COR-L47 (cell line): ENCODE data around the gene STYXL2.

ENCODE experiments used
- DNase-seq: peaks from one replicate; lab custom pipeline; 2025; lab: John Stamatoyannopoulos, UW

STYXL2 gene

GRCh38 chr1:167136191-167136614 lies 42.3 kb downstream of the STYXL2 start:
- DNase-seq = no peak

GRCh38 chr1:167136806-167137205 lies 42.9 kb downstream of the STYXL2 start:
- no peak for DNase-seq

- no peak for DNase-seq
These were observed 43.5 kb downstream of the STYXL2 start for GRCh38 chr1:167137332-167137781.

- no peak for DNase-seq
These were observed 44.1 kb downstream of the STYXL2 start for GRCh38 chr1:167137793-167138510.

- DNase-seq = no peak
These were observed 44.8 kb downstream of the STYXL2 start for GRCh38 chr1:167138703-167139102.

- DNase-seq = no peak
These were observed 48.1 kb downstream of the STYXL2 start for GRCh38 chr1:167141963-167142362.
